ENCODE results near the gene PLEKHA7. TPM values are rescaled to one million over a fixed set of nuclear protein-coding genes. Genes with fewer than 3 reads are reported as not detected.
A peak's percentile ranks its signal among the peaks of the same experiment; 100 is the strongest.

PLEKHA7 gene
- total and polyA plus RNA-seq, 2 of the 13 experiments (the other 11 are each of a cell fraction or from before 2014, with no cell fraction given): 17.5 to 18.7 TPM

DNA sequence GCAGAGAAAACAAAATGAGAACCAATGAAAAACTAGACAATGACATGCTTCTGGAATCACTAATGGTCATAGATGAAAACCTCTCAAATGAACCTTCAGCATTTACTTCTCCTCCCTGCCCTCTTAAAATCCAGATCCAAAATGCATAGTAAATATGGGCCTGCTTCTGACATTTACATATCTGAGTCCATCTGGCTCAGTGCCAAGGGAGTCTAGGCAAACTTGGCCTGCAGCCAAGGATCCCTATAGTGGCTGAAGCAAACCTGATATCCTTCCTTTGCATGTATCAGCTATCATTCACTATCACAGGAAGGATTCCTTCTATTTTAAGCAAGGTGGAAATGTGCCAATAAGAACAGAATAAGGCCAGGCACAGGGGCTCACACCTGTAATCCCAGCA is 170.9 kb downstream of the PLEKHA7 start:
- FAIRE-seq: no peak
- ChIA-PET POLR2A (no interaction called here), CTCF (ENCODE audit: low intra/inter-chr PET ratio, low total read pairs) (no interaction called here)
- Histone ChIP-seq H3K36me3 (replicated peaks in 1 of 2; ENCODE audit: control insufficient read depth in 1 of 2, insufficient read depth in 2 of 2, low read length in 2 of 2) (peaks cover 18 to 57% of the 10 kb centered on the region in 2 experiments), H3K79me2 (ENCODE audit: insufficient read depth, low read length) (no peaks in the 10 kb centered on the region), H3K9ac (ENCODE audit: insufficient read depth, low read depth, low read length) (no peak overlapping the region), H3K27ac (ENCODE audit: extremely low read length, insufficient read depth, low read length) (no peak overlapping the region), H4K20me1 (ENCODE audit: insufficient read depth, low read length) (no peaks in the 10 kb centered on the region), H3K4me3 (replicated peaks in 1 of 3; ENCODE audit: insufficient read depth in 1 of 3, low read depth in 2 of 3, low read length in 3 of 3) (no peak overlapping the region), H3K4me2 (ENCODE audit: low read depth, low read length) (no peak overlapping the region), H3K9me3 (ENCODE audit: low read length) (no peaks in the 10 kb centered on the region), H3K27me3 (ENCODE audit: control insufficient read depth in 1 of 2, insufficient read depth in 2 of 2, low read length in 2 of 2) (no peaks in the 10 kb centered on the region), H3K4me1 (ENCODE audit: insufficient read depth, low read length) (no peaks in the 10 kb centered on the region), H2AFZ (ENCODE audit: low read length) (no peak overlapping the region)
- peak; percentile 12 for DNase-seq (ENCODE audit: low spot score)
- intact Hi-C loops (cut with micrococcal nuclease; ENCODE audit: unreplicated experiment): no loop called here
- no peak for ATAC-seq
- in situ Hi-C loops (cut with HindIII; ENCODE audit: extremely low pct_ligation_motif_present, low pct_unique_long_range_greater_than_20kb): no loop called here
- TF ChIP-seq ZSCAN9 (CRISPR knock-in tag; IDR thresholded peaks at IDR 0.05; ENCODE audit: borderline replicate concordance): no peak
- peak; percentile 96 for TF ChIP-seq LCORL (IDR thresholded peaks at IDR 0.05)
- no peak for TF ChIP-seq LCORL (CRISPR knock-in tag; IDR thresholded peaks at IDR 0.05)
- BruUV-seq (replicated peaks): no TSS peak

DNA sequence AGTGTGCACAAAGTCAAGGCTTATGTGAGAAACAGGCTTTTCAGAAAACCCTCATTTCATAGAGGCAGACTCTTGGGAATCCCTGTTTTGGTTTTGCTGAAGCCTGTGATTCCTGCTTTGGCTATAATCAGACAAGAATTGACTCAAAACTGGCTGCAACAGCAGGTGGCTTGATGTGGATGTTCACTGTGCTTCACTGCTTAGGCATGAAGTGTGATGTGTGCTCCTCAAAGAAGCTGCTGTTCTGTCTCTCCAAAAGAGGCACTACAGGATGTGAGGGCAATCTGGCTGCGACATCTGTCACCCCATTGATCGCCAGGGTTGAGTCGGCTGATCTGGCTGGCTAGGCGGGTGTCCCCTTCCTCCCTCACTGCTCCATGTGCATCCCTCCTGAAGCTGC is 172.2 kb downstream of the PLEKHA7 start:
- H3K27ac ChIP-seq (ENCODE audit: extremely low read length, insufficient read depth, low read length): no peak overlapping the region
- intact Hi-C loops (cut with micrococcal nuclease; ENCODE audit: unreplicated experiment) (no loop called here), in situ Hi-C loops (cut with HindIII; ENCODE audit: extremely low pct_ligation_motif_present, low pct_unique_long_range_greater_than_20kb) (no loop called here)
- H3K9me3 ChIP-seq (ENCODE audit: low read length): no peaks in the 10 kb centered on the region
- DNase-seq (ENCODE audit: low spot score) (no peak), ATAC-seq (no peak), FAIRE-seq (no peak)
- BruUV-seq (replicated peaks): no TSS peak
- POLR2A ChIA-PET: no interaction called here
- no peak overlapping the region for H2AFZ ChIP-seq (ENCODE audit: low read length)
- H3K79me2 ChIP-seq (ENCODE audit: insufficient read depth, low read length): no peaks in the 10 kb centered on the region
- H3K4me1 ChIP-seq (ENCODE audit: insufficient read depth, low read length): no peaks in the 10 kb centered on the region
- CTCF ChIA-PET (ENCODE audit: low intra/inter-chr PET ratio, low total read pairs): no interaction called here
- H3K4me2 ChIP-seq (ENCODE audit: low read depth, low read length): no peak overlapping the region
- no peaks in the 10 kb centered on the region for H3K27me3 ChIP-seq (ENCODE audit: control insufficient read depth in 1 of 2, insufficient read depth in 2 of 2, low read length in 2 of 2)
- no peak overlapping the region for H3K9ac ChIP-seq (ENCODE audit: insufficient read depth, low read depth, low read length)
- no peak overlapping the region for H3K4me3 ChIP-seq (replicated peaks in 1 of 3; ENCODE audit: insufficient read depth in 1 of 3, low read depth in 2 of 3, low read length in 3 of 3)
- peaks cover 18 to 65% of the 10 kb centered on the region in 2 experiments for H3K36me3 ChIP-seq (replicated peaks in 1 of 2; ENCODE audit: control insufficient read depth in 1 of 2, insufficient read depth in 2 of 2, low read length in 2 of 2)
- 97% methylated on average over 4 of the region's 4 CpGs for WGBS (ENCODE audit: low lambda C conversion rate)
- no peaks in the 10 kb centered on the region for H4K20me1 ChIP-seq (ENCODE audit: insufficient read depth, low read length)
- TF ChIP-seq, protein P1, sequence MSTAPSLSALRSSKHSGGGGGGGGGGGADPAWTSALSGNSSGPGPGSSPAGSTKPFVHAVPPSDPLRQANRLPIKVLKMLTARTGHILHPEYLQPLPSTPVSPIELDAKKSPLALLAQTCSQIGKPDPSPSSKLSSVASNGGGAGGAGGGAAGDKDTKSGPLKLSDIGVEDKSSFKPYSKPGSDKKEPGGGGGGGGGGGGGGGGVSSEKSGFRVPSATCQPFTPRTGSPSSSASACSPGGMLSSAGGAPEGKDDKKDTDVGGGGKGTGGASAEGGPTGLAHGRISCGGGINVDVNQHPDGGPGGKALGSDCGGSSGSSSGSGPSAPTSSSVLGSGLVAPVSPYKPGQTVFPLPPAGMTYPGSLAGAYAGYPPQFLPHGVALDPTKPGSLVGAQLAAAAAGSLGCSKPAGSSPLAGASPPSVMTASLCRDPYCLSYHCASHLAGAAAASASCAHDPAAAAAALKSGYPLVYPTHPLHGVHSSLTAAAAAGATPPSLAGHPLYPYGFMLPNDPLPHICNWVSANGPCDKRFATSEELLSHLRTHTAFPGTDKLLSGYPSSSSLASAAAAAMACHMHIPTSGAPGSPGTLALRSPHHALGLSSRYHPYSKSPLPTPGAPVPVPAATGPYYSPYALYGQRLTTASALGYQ (CRISPR knock-in tag; IDR thresholded peaks at IDR 0.05): no peak
- no peak for TF ChIP-seq IKZF4 (CRISPR knock-in tag; IDR thresholded peaks at IDR 0.05; ENCODE audit: borderline replicate concordance, low read depth, not compliant biosample characterization)
- no peak for TF ChIP-seq SP4 (CRISPR knock-in tag; IDR thresholded peaks at IDR 0.05)
- no peak for TF ChIP-seq PLRG1 (conservative IDR thresholded peaks at IDR 0.05)
- TF ChIP-seq KDM5B (CRISPR knock-in tag; IDR thresholded peaks at IDR 0.05; ENCODE audit: borderline replicate concordance): no peak
- TF ChIP-seq, protein P2, sequence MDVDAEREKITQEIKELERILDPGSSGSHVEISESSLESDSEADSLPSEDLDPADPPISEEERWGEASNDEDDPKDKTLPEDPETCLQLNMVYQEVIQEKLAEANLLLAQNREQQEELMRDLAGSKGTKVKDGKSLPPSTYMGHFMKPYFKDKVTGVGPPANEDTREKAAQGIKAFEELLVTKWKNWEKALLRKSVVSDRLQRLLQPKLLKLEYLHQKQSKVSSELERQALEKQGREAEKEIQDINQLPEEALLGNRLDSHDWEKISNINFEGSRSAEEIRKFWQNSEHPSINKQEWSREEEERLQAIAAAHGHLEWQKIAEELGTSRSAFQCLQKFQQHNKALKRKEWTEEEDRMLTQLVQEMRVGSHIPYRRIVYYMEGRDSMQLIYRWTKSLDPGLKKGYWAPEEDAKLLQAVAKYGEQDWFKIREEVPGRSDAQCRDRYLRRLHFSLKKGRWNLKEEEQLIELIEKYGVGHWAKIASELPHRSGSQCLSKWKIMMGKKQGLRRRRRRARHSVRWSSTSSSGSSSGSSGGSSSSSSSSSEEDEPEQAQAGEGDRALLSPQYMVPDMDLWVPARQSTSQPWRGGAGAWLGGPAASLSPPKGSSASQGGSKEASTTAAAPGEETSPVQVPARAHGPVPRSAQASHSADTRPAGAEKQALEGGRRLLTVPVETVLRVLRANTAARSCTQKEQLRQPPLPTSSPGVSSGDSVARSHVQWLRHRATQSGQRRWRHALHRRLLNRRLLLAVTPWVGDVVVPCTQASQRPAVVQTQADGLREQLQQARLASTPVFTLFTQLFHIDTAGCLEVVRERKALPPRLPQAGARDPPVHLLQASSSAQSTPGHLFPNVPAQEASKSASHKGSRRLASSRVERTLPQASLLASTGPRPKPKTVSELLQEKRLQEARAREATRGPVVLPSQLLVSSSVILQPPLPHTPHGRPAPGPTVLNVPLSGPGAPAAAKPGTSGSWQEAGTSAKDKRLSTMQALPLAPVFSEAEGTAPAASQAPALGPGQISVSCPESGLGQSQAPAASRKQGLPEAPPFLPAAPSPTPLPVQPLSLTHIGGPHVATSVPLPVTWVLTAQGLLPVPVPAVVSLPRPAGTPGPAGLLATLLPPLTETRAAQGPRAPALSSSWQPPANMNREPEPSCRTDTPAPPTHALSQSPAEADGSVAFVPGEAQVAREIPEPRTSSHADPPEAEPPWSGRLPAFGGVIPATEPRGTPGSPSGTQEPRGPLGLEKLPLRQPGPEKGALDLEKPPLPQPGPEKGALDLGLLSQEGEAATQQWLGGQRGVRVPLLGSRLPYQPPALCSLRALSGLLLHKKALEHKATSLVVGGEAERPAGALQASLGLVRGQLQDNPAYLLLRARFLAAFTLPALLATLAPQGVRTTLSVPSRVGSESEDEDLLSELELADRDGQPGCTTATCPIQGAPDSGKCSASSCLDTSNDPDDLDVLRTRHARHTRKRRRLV (CRISPR knock-in tag; IDR thresholded peaks at IDR 0.05): no peak
- no peak for TF ChIP-seq ZBTB43 (CRISPR knock-in tag; conservative IDR thresholded peaks at IDR 0.05)
- TF ChIP-seq ZNF746 (CRISPR knock-in tag; IDR thresholded peaks at IDR 0.05): no peak
- no peak for TF ChIP-seq SP140L (CRISPR knock-in tag; IDR thresholded peaks at IDR 0.05; ENCODE audit: borderline replicate concordance)
